ENCODE results near the gene IFNA21. TPM values are rescaled to one million over a fixed set of nuclear protein-coding genes. Genes with fewer than 3 reads are reported as not detected.
"Not testable (repeated sequence)": the region's sequence is repeated elsewhere in the genome, so short reads cannot be mapped to it uniquely, and the experiment has no call there.

Gene IFNA21
- total RNA-seq, 2 donors from 2014 or later: not detected

- no peak for DNase-seq (ENCODE audit: low spot score)
- intact Hi-C loops (cut with DNase I): no loop called here
Measured at GRCh38 chr9:21153336-21154017, 13.0 kb downstream of the IFNA21 start.

GRCh38 chr9:21144603-21145002 is 21.9 kb downstream of the IFNA21 start:
- no peak for DNase-seq (ENCODE audit: low spot score)
- intact Hi-C loops (cut with DNase I): no loop called here

GRCh38 chr9:21141427-21141882 is 25.0 kb downstream of the IFNA21 start, which contains the start of gene IFNW1:
Gene IFNW1 (minus strand): TSS chr9:21141832. CDS start chr9:21141570, 262 bp downstream.
- no peak for DNase-seq (ENCODE audit: low spot score)
- intact Hi-C loops (cut with DNase I): no loop called here

GRCh38 chr9:21137020-21137419 is 29.4 kb downstream of the IFNA21 start:
- intact Hi-C loops (cut with DNase I): no loop called here

GRCh38 chr9:21135736-21136135 is 30.7 kb downstream of the IFNA21 start:
- intact Hi-C loops (cut with DNase I): no loop called here
- DNase-seq (ENCODE audit: low spot score): no peak

More at GRCh38 chr9:21137020-21137419, 29.4 kb downstream of the IFNA21 start:
- no peak for DNase-seq (ENCODE audit: low spot score)

GRCh38 chr9:21128186-21128585 is 38.3 kb downstream of the IFNA21 start:
- DNase-seq (ENCODE audit: low spot score); intact Hi-C loops (cut with DNase I): not testable (repeated sequence)

GRCh38 chr9:21121595-21122251 is 44.7 kb downstream of the IFNA21 start:
- intact Hi-C loops (cut with DNase I): no loop called here
- no peak for DNase-seq (ENCODE audit: low spot score)

GRCh38 chr9:21121079-21121478 is 45.4 kb downstream of the IFNA21 start:
- intact Hi-C loops (cut with DNase I): no loop called here
- no peak for DNase-seq (ENCODE audit: low spot score)

- intact Hi-C loops (cut with DNase I): loop anchor here (10.0 kb wide), 1 partner anchor 1194 kb away; no protein-coding TSS in a partner anchor
- DNase-seq (ENCODE audit: low spot score): no peak
Measured at GRCh38 chr9:21119093-21119770, 47.2 kb downstream of the IFNA21 start.

Other genes starting within 250 kb of the IFNA21 start
- gene HACD4, start 135.0 kb downstream of the IFNA21 start, total RNA-seq: 1 to 10 TPM; 1.6 to 2.1 TPM
- gene IFNB1, start 88.7 kb downstream of the IFNA21 start, total RNA-seq: not detected
- gene IFNW1, start 24.8 kb downstream of the IFNA21 start, total RNA-seq: not detected
- gene IFNA4, start 20.9 kb upstream of the IFNA21 start, total RNA-seq: not detected
- gene IFNA7, start 35.5 kb upstream of the IFNA21 start, total RNA-seq: not detected
- not detected for gene IFNA10, start 40.5 kb upstream of the IFNA21 start, total RNA-seq
- not detected for gene IFNA16, start 50.7 kb upstream of the IFNA21 start, total RNA-seq
- not detected for gene IFNA17, start 61.6 kb upstream of the IFNA21 start, total RNA-seq
- not detected for gene IFNA14, start 73.3 kb upstream of the IFNA21 start, total RNA-seq
- gene IFNA5, start 138.7 kb upstream of the IFNA21 start, total RNA-seq: not detected
- gene KLHL9, start 168.7 kb upstream of the IFNA21 start, total RNA-seq: 10 to 100 TPM; 21.9 to 24.2 TPM
- gene IFNA6, start 184.2 kb upstream of the IFNA21 start, total RNA-seq: not detected
- not detected for gene IFNA13, start 201.4 kb upstream of the IFNA21 start, total RNA-seq
- not detected for gene IFNA2, start 218.7 kb upstream of the IFNA21 start, total RNA-seq
- gene IFNA8, start 242.5 kb upstream of the IFNA21 start, total RNA-seq: not detected

All from posterior vena cava (tissue), 2 donors.